HEK293 (cell line): Measurements from ENCODE around the gene KANK4.
A peak's percentile ranks its signal among the peaks of the same experiment; 100 is the strongest.

ENCODE experiments used
- CTCF ChIA-PET: fragments of 350-600 bp; formaldehyde crosslinking; extraction: SDS; loops from one replicate; lab custom pipeline; 2021; ENCODE audit warnings: antibody characterized with exemption; lab: Yijun Ruan, JAX
- POLR2A ChIA-PET: fragments of 300-600 bp; formaldehyde crosslinking; extraction: SDS; loops from one replicate; lab custom pipeline; 2020; ENCODE audit warnings: antibody characterized with exemption, inconsistent platforms; lab: Yijun Ruan, JAX
- H3K27ac ChIP-seq: fragments of 200-500 bp; sonication (Bioruptor generic); 2 replicates; pipeline ENCODE4 v1.5.1; 2014; ENCODE audit warnings: low read depth, low read length, control low read depth, inconsistent platforms; ENCODE audit errors: extremely low read depth
- H3K36me3 ChIP-seq, 2 experiments: fragments of 200-500 bp in 1 of 2; sonication (Bioruptor generic) in 1 of 2; 1 replicate in 1 of 2; 2 replicates in 1 of 2; pipeline ENCODE4 v1.5.1; 2014 to 2017; ENCODE audit warnings: inconsistent platforms in 2 of 2, low read length in 2 of 2; ENCODE audit not compliant: control insufficient read depth in 2 of 2, insufficient read depth in 1 of 2
- H3K4me1 ChIP-seq: fragments of 200-500 bp; sonication (Bioruptor generic); 2 replicates; pipeline ENCODE4 v1.5.1; 2014; ENCODE audit warnings: mild to moderate bottlenecking, low read length, inconsistent platforms; ENCODE audit not compliant: control insufficient read depth, insufficient read depth
- H3K4me3 ChIP-seq: 2 replicates; pipeline ENCODE4 v1.5.1; 2011; ENCODE audit warnings: low read depth, mild to moderate bottlenecking, control low read depth, low read length, moderate library complexity
- H3K9me3 ChIP-seq: fragments of 200-500 bp; sonication (Bioruptor generic); 2 replicates; pipeline ENCODE4 v1.5.1; 2014; ENCODE audit warnings: low read depth, low read length, inconsistent platforms; ENCODE audit not compliant: control insufficient read depth, insufficient read depth
- HOXA7 ChIP-seq: sonication (generic); formaldehyde crosslinking; IDR thresholded peaks from 2 replicates; pipeline ENCODE4 v1.8.1; 2022; ENCODE audit warnings: missing genetic modification reagents, borderline replicate concordance
- ZBTB20 ChIP-seq: fragments of 450-650 bp; formaldehyde crosslinking; IDR thresholded peaks from 2 replicates; pipeline ENCODE4 v1.5.1; 2016; ENCODE audit warnings: missing biosample characterization, missing genetic modification characterization
- ZFP37 ChIP-seq: fragments of 450-650 bp; formaldehyde crosslinking; IDR thresholded peaks from 2 replicates; pipeline ENCODE4 v1.5.1; 2016; ENCODE audit warnings: missing biosample characterization, missing genetic modification characterization
- ZFP41 ChIP-seq: fragments of 450-650 bp; formaldehyde crosslinking; IDR thresholded peaks from 2 replicates; pipeline ENCODE4 v1.5.1; 2016; ENCODE audit warnings: missing biosample characterization, missing genetic modification characterization, borderline replicate concordance
- ZIC2 ChIP-seq: fragments of 450-650 bp; formaldehyde crosslinking; IDR thresholded peaks from 2 replicates; pipeline ENCODE4 v1.5.1; 2016; ENCODE audit warnings: missing biosample characterization, missing genetic modification characterization
- ZNF132 ChIP-seq: fragments of 450-650 bp; formaldehyde crosslinking; IDR thresholded peaks from 2 replicates; pipeline ENCODE4 v1.5.1; 2017; ENCODE audit warnings: missing biosample characterization, missing genetic modification characterization, borderline replicate concordance
- ZNF23 ChIP-seq: fragments of 450-650 bp; formaldehyde crosslinking; IDR thresholded peaks from 2 replicates; pipeline ENCODE4 v1.5.1; 2016; ENCODE audit warnings: missing biosample characterization, missing genetic modification characterization, borderline replicate concordance
- ZNF24 ChIP-seq: fragments of 450-650 bp; formaldehyde crosslinking; IDR thresholded peaks from 2 replicates; pipeline ENCODE4 v1.5.1; 2016; ENCODE audit warnings: missing biosample characterization, missing genetic modification characterization
- ZNF311 ChIP-seq: fragments of 450-650 bp; formaldehyde crosslinking; IDR thresholded peaks from 2 replicates; pipeline ENCODE4 v1.5.1; 2017; ENCODE audit warnings: missing biosample characterization, missing genetic modification characterization, borderline replicate concordance
- ZNF350 ChIP-seq: fragments of 450-650 bp; formaldehyde crosslinking; IDR thresholded peaks from 2 replicates; pipeline ENCODE4 v1.5.0; 2017; ENCODE audit warnings: missing biosample characterization, mild to moderate bottlenecking, missing genetic modification characterization
- ZNF404 ChIP-seq: fragments of 450-650 bp; formaldehyde crosslinking; IDR thresholded peaks from 2 replicates; pipeline ENCODE4 v1.5.1; 2017; ENCODE audit warnings: missing biosample characterization, missing genetic modification characterization
- ZNF423 ChIP-seq: fragments of 450-650 bp; formaldehyde crosslinking; IDR thresholded peaks from 2 replicates; pipeline ENCODE4 v1.5.1; 2016; ENCODE audit warnings: missing biosample characterization, missing genetic modification characterization
- ZNF544 ChIP-seq: fragments of 450-650 bp; formaldehyde crosslinking; IDR thresholded peaks from 2 replicates; pipeline ENCODE4 v1.5.0; 2017; ENCODE audit warnings: missing biosample characterization, missing genetic modification characterization
- ZNF548 ChIP-seq: fragments of 450-650 bp; formaldehyde crosslinking; IDR thresholded peaks from 2 replicates; pipeline ENCODE4 v1.5.1; 2016; ENCODE audit warnings: missing biosample characterization, missing genetic modification characterization
- ZNF571 ChIP-seq: fragments of 450-650 bp; formaldehyde crosslinking; IDR thresholded peaks from 2 replicates; pipeline ENCODE4 v1.5.0; 2017; ENCODE audit warnings: missing biosample characterization, missing genetic modification characterization
- ZNF701 ChIP-seq: fragments of 450-650 bp; formaldehyde crosslinking; IDR thresholded peaks from 2 replicates; pipeline ENCODE4 v1.5.1; 2016; ENCODE audit warnings: missing biosample characterization, missing genetic modification characterization
- ZNF747 ChIP-seq: fragments of 450-650 bp; formaldehyde crosslinking; IDR thresholded peaks from 2 replicates; pipeline ENCODE4 v1.5.1; 2016; ENCODE audit warnings: missing biosample characterization, missing genetic modification characterization
- ZNF76 ChIP-seq: fragments of 450-650 bp; formaldehyde crosslinking; IDR thresholded peaks from 2 replicates; pipeline ENCODE4; 2016; ENCODE audit warnings: low read depth, missing biosample characterization, missing genetic modification characterization, borderline replicate concordance
- ZXDB ChIP-seq: fragments of 450-650 bp; formaldehyde crosslinking; IDR thresholded peaks from 2 replicates; pipeline ENCODE4 v1.5.1; 2016; ENCODE audit warnings: missing biosample characterization, missing genetic modification characterization
- TF ChIP-seq, protein P1 (sequence below): fragments of 450-650 bp; formaldehyde crosslinking; conservative IDR thresholded peaks from 2 replicates; pipeline ENCODE4 v1.5.1; 2016; ENCODE audit warnings: low read depth, missing biosample characterization, missing genetic modification characterization
- TF ChIP-seq, protein P2 (sequence below): fragments of 450-650 bp; formaldehyde crosslinking; IDR thresholded peaks from 2 replicates; pipeline ENCODE4 v1.5.1; 2017; ENCODE audit warnings: missing biosample characterization, missing genetic modification characterization
- TF ChIP-seq, protein P3 (sequence below): fragments of 450-650 bp; IDR thresholded peaks from 2 replicates; pipeline ENCODE4 v1.5.1; 2018; ENCODE audit warnings: missing biosample characterization, mild to moderate bottlenecking, missing genetic modification characterization
- TF ChIP-seq, protein P4 (sequence below): fragments of 450-650 bp; formaldehyde crosslinking; IDR thresholded peaks from 2 replicates; pipeline ENCODE4 v1.5.1; 2017; ENCODE audit warnings: missing biosample characterization, missing genetic modification characterization
- TF ChIP-seq, protein P5 (sequence below): fragments of 450-650 bp; formaldehyde crosslinking; IDR thresholded peaks from 2 replicates; pipeline ENCODE4 v1.5.1; 2016; ENCODE audit warnings: missing biosample characterization, missing genetic modification characterization

The KANK4 gene

DNA sequence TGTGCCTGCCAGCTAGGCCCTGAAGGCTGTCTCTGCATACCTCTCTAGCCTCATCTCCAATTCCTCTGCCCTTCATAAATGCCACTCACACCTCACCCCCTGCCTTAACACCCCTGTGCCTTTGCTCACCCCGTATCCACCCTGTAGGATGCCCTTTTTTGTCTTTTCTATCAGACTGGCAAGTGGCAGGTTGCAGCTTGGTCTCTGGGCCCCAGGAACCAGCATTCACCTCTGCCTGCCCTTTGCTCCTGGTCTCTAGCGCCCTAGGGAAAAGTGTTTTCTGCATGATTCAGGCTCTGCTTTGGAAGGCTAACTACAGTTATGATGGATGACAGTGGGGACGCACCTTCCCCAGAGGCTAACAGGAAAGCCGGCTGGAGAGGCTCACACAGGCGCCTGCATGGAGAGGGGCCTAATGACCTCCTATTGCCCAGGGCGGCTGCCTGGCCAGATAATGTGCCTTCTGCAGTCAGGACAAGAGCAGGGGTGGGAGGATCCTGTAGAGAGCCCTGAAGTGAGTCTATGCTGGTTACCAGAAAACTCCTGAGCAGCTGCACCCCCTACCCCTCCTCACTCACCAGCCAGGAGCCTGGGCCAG, 11.2 kb downstream of the KANK4 start:
- CTCF ChIA-PET, result interaction anchor here (0.6 to 0.7 kb wide), 2 partner anchors 60 to 106 kb away, joined by 3 read pairs; no protein-coding TSS in a partner anchor
- Histone ChIP-seq H3K4me3 (no peak overlapping the region), H3K36me3 (no peaks in the 10 kb centered on the region), H3K9me3 (no peaks in the 10 kb centered on the region), H3K27ac (no peak overlapping the region), H3K4me1 (peaks cover 9% of the 10 kb centered on the region)
- POLR2A ChIA-PET, result no interaction called here
- TF ChIP-seq ZNF311, result no peak
- TF ChIP-seq, protein P1, sequence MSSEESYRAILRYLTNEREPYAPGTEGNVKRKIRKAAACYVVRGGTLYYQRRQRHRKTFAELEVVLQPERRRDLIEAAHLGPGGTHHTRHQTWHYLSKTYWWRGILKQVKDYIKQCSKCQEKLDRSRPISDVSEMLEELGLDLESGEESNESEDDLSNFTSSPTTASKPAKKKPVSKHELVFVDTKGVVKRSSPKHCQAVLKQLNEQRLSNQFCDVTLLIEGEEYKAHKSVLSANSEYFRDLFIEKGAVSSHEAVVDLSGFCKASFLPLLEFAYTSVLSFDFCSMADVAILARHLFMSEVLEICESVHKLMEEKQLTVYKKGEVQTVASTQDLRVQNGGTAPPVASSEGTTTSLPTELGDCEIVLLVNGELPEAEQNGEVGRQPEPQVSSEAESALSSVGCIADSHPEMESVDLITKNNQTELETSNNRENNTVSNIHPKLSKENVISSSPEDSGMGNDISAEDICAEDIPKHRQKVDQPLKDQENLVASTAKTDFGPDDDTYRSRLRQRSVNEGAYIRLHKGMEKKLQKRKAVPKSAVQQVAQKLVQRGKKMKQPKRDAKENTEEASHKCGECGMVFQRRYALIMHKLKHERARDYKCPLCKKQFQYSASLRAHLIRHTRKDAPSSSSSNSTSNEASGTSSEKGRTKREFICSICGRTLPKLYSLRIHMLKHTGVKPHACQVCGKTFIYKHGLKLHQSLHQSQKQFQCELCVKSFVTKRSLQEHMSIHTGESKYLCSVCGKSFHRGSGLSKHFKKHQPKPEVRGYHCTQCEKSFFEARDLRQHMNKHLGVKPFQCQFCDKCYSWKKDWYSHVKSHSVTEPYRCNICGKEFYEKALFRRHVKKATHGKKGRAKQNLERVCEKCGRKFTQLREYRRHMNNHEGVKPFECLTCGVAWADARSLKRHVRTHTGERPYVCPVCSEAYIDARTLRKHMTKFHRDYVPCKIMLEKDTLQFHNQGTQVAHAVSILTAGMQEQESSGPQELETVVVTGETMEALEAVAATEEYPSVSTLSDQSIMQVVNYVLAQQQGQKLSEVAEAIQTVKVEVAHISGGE, result no peak
- TF ChIP-seq ZNF423 (tag by site-specific recombination), result no peak
- peak; percentile 96 for TF ChIP-seq ZBTB20
- peak; percentile 40; the same call in 1 of the 2 replicates for TF ChIP-seq ZIC2 (tag by site-specific recombination)
- TF ChIP-seq ZNF701 (tag by site-specific recombination), result no peak
- TF ChIP-seq ZNF544, result no peak
- TF ChIP-seq, protein P2, sequence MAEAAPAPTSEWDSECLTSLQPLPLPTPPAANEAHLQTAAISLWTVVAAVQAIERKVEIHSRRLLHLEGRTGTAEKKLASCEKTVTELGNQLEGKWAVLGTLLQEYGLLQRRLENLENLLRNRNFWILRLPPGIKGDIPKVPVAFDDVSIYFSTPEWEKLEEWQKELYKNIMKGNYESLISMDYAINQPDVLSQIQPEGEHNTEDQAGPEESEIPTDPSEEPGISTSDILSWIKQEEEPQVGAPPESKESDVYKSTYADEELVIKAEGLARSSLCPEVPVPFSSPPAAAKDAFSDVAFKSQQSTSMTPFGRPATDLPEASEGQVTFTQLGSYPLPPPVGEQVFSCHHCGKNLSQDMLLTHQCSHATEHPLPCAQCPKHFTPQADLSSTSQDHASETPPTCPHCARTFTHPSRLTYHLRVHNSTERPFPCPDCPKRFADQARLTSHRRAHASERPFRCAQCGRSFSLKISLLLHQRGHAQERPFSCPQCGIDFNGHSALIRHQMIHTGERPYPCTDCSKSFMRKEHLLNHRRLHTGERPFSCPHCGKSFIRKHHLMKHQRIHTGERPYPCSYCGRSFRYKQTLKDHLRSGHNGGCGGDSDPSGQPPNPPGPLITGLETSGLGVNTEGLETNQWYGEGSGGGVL (tag by site-specific recombination), result no peak
- TF ChIP-seq ZNF404 (tag by site-specific recombination), result no peak

DNA sequence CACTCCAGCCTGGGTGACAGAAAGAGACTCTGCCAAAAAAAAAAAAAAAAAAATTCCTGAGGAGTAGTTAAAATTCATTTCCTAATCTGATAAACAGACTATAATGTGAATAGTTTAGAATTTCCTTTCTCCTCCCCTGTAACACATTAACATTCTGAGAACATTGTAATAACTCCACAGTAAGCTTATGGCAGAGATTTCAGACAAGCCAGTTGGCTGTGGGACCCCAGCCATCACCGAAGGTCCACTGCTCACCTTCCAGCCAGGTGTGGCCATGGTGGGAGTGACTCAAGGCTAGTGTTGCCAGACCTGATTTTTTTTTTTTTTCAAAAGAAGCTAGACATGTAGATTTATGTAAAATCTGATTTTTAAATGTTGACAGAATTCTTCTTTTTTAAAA, 11.8 kb downstream of the KANK4 start:
- CTCF ChIA-PET, result interaction anchor here (0.6 to 0.7 kb wide), 2 partner anchors 61 to 106 kb away, joined by 3 read pairs; no protein-coding TSS in a partner anchor
- POLR2A ChIA-PET, result no interaction called here
- H3K4me1 ChIP-seq, result peaks cover 7% of the 10 kb centered on the region
- no peak for TF ChIP-seq ZNF404 (tag by site-specific recombination)
- no peak for TF ChIP-seq ZFP41 (tag by site-specific recombination)
- TF ChIP-seq, protein P3, sequence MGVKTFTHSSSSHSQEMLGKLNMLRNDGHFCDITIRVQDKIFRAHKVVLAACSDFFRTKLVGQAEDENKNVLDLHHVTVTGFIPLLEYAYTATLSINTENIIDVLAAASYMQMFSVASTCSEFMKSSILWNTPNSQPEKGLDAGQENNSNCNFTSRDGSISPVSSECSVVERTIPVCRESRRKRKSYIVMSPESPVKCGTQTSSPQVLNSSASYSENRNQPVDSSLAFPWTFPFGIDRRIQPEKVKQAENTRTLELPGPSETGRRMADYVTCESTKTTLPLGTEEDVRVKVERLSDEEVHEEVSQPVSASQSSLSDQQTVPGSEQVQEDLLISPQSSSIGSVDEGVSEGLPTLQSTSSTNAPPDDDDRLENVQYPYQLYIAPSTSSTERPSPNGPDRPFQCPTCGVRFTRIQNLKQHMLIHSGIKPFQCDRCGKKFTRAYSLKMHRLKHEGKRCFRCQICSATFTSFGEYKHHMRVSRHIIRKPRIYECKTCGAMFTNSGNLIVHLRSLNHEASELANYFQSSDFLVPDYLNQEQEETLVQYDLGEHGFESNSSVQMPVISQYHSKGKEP (tag by site-specific recombination), result no peak
- TF ChIP-seq ZXDB, result no peak
- TF ChIP-seq ZNF350 (tag by site-specific recombination), result no peak
- TF ChIP-seq, protein P4, sequence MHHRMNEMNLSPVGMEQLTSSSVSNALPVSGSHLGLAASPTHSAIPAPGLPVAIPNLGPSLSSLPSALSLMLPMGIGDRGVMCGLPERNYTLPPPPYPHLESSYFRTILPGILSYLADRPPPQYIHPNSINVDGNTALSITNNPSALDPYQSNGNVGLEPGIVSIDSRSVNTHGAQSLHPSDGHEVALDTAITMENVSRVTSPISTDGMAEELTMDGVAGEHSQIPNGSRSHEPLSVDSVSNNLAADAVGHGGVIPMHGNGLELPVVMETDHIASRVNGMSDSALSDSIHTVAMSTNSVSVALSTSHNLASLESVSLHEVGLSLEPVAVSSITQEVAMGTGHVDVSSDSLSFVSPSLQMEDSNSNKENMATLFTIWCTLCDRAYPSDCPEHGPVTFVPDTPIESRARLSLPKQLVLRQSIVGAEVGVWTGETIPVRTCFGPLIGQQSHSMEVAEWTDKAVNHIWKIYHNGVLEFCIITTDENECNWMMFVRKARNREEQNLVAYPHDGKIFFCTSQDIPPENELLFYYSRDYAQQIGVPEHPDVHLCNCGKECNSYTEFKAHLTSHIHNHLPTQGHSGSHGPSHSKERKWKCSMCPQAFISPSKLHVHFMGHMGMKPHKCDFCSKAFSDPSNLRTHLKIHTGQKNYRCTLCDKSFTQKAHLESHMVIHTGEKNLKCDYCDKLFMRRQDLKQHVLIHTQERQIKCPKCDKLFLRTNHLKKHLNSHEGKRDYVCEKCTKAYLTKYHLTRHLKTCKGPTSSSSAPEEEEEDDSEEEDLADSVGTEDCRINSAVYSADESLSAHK, result no peak
- TF ChIP-seq ZNF23 (tag by site-specific recombination), result no peak
- no peak for TF ChIP-seq ZNF132
- TF ChIP-seq ZNF24 (tag by site-specific recombination), result no peak
- TF ChIP-seq ZNF747 (tag by site-specific recombination), result no peak
- no peak for TF ChIP-seq HOXA7 (CRISPR knock-in tag)
- TF ChIP-seq ZFP37, result no peak
- TF ChIP-seq ZNF571 (tag by site-specific recombination), result no peak
- TF ChIP-seq, protein P5, sequence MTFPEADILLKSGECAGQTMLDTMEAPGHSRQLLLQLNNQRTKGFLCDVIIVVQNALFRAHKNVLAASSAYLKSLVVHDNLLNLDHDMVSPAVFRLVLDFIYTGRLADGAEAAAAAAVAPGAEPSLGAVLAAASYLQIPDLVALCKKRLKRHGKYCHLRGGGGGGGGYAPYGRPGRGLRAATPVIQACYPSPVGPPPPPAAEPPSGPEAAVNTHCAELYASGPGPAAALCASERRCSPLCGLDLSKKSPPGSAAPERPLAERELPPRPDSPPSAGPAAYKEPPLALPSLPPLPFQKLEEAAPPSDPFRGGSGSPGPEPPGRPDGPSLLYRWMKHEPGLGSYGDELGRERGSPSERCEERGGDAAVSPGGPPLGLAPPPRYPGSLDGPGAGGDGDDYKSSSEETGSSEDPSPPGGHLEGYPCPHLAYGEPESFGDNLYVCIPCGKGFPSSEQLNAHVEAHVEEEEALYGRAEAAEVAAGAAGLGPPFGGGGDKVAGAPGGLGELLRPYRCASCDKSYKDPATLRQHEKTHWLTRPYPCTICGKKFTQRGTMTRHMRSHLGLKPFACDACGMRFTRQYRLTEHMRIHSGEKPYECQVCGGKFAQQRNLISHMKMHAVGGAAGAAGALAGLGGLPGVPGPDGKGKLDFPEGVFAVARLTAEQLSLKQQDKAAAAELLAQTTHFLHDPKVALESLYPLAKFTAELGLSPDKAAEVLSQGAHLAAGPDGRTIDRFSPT (tag by site-specific recombination), result no peak
- no peak for TF ChIP-seq ZNF548
- TF ChIP-seq ZNF76 (tag by site-specific recombination), result no peak

More for the DNA sequence above, 11.8 kb downstream of the KANK4 start:
- no peaks in the 10 kb centered on the region for H3K36me3 ChIP-seq
- no peaks in the 10 kb centered on the region for H3K9me3 ChIP-seq
- H3K4me3 ChIP-seq, result no peak overlapping the region
- no peak overlapping the region for H3K27ac ChIP-seq
